Vagina (tissue), 2 donors: ENCODE measurements around the gene CTNND2. TPM values are rescaled to one million over a fixed set of nuclear protein-coding genes. Genes with fewer than 3 reads are reported as not detected.

Experiments used
- DNase-seq, 2 donors: peaks; one replicate each; pipeline ENCODE4 v3.0.0-alpha.2; 2017; ENCODE audit errors: extremely low spot score in 2 of 2
- H3K27ac ChIP-seq: fragments of 200-600 bp; sonication (generic); one replicate; pipeline ENCODE4 v1.5.1; 2019
- H3K27me3 ChIP-seq: fragments of 200-600 bp; sonication (generic); one replicate; pipeline ENCODE4 v1.5.1; 2019
- H3K36me3 ChIP-seq, 2 donors: fragments of 200-600 bp; sonication (generic); one replicate each; pipeline ENCODE4 v1.5.1; 2017 to 2019
- H3K4me1 ChIP-seq: fragments of 200-600 bp; sonication (generic); one replicate; pipeline ENCODE4 v1.5.1; 2019
- H3K4me3 ChIP-seq, 2 donors: fragments of 200-600 bp; sonication (generic); 1 replicate in 1 of 2; 2 replicates in 1 of 2; pipeline ENCODE4 v1.5.1; 2016 to 2019
- H3K9me3 ChIP-seq: fragments of 200-600 bp; sonication (generic); one replicate; pipeline ENCODE4 v1.5.1; 2019
- POLR2A ChIP-seq, 2 donors: fragments of 450-650 bp; IDR thresholded peaks; one replicate each; pipeline ENCODE4 v1.6.1; 2017; ENCODE audit warnings: antibody characterized with exemption in 2 of 2, mild to moderate bottlenecking in 2 of 2, moderate library complexity in 2 of 2
- POLR2AphosphoS5 ChIP-seq, 2 donors: sonication (generic); formaldehyde crosslinking; IDR thresholded peaks; one replicate each; pipeline ENCODE4 v1.9.0; 2017; ENCODE audit warnings: antibody characterized with exemption in 2 of 2, mild to moderate bottlenecking in 2 of 2, low read depth in 1 of 2; ENCODE audit not compliant: insufficient read depth in 1 of 2
- intact Hi-C: fragments of 100-400 bp; cut with DNase I; formaldehyde crosslinking; loops from one replicate; pipeline ENCODE4 v1.15.1; 2023
- total RNA-seq: library from RNA; depleted of rRNA; stranded (reverse); fragments of >200 nt; gene quantifications from one replicate; pipeline ENCODE4 v1.2.3, GENCODE V29; 2016
- TF ChIP-seq, protein P1 (sequence below), 3 experiments: fragments of 450-650 bp in 2 of 3; fragments of 200-600 bp in 1 of 3; sonication (generic) in 1 of 3; IDR thresholded peaks; one replicate each; pipeline ENCODE4 v1.5.1; 2017 to 2019; ENCODE audit warnings: antibody characterized with exemption in 3 of 3, mild to moderate bottlenecking in 2 of 3, moderate library complexity in 2 of 3

Gene CTNND2
- total RNA-seq, 1 donor from 2014 or later: 1.7 TPM

DNA sequence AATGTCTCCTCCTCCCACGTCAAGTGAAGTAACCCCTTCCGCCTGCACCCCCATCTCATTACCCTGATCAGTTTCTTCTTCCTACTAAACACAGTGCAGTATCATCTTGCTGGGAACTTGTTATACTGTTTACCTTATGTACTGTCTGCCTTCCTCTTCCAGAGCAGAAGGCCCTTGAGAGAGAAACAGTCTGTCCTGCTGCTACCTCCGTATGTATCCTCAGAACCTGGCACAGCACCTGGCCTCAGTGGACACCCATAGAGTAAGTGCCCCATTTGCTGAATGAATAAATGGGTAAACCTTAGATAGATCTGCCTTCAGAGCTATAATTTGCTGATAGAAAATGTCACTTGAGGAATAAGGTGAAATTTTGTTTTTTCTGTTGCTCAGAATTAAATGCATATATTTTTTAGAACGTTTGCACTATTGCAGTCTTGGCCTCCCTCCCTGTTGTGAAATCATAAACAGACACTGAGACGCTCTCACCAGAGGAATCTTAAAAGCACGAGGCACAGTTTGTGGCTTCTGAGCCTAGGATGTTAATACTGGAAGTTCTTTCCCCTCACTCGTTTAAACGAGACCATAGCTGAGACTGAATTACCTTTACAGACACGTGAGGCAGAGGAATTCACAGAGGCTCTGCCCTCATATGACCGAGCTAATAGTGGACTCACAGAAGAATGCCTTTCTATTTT lies 920.1 kb downstream of the CTNND2 start:
- H3K9me3 ChIP-seq: no peaks in the 10 kb centered on the region
- TF ChIP-seq, protein P1, sequence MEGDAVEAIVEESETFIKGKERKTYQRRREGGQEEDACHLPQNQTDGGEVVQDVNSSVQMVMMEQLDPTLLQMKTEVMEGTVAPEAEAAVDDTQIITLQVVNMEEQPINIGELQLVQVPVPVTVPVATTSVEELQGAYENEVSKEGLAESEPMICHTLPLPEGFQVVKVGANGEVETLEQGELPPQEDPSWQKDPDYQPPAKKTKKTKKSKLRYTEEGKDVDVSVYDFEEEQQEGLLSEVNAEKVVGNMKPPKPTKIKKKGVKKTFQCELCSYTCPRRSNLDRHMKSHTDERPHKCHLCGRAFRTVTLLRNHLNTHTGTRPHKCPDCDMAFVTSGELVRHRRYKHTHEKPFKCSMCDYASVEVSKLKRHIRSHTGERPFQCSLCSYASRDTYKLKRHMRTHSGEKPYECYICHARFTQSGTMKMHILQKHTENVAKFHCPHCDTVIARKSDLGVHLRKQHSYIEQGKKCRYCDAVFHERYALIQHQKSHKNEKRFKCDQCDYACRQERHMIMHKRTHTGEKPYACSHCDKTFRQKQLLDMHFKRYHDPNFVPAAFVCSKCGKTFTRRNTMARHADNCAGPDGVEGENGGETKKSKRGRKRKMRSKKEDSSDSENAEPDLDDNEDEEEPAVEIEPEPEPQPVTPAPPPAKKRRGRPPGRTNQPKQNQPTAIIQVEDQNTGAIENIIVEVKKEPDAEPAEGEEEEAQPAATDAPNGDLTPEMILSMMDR (IDR thresholded peaks at IDR 0.05): no peak
- TF ChIP-seq POLR2AphosphoS5 (IDR thresholded peaks at IDR 0.05; ENCODE audit: insufficient read depth in 1 of 2, low read depth in 1 of 2) (no peak), POLR2A (IDR thresholded peaks at IDR 0.05) (no peak)
- H3K4me3 ChIP-seq: no peak overlapping the region
- H3K27me3 ChIP-seq: no peaks in the 10 kb centered on the region
- intact Hi-C loops: no loop called here
- H3K36me3 ChIP-seq: no peaks in the 10 kb centered on the region
- H3K4me1 ChIP-seq: no peaks in the 10 kb centered on the region
- H3K27ac ChIP-seq: no peak overlapping the region
- no peak for DNase-seq

DNA sequence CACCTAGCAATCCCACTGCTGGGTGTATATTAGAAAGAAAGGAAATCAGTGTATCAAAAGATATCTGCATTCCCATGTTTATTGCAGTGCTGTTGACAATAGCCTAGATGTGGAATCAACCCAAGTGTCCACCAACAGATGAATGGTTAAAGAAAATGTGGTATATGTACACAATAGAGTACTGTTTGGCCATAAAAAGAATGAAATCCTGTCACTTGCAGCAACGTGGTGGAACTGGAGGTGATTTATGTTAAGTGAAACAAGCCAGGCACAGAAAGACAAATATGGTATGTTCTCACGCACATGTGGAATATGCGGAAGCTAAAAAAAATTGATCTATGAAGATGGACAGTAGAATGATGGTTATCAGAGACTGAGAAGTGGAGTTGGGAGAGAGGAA lies 921.6 kb downstream of the CTNND2 start:
- Histone ChIP-seq H3K27ac (no peak overlapping the region), H3K9me3 (no peaks in the 10 kb centered on the region), H3K4me3 (no peak overlapping the region), H3K27me3 (no peaks in the 10 kb centered on the region), H3K36me3 (no peaks in the 10 kb centered on the region), H3K4me1 (no peaks in the 10 kb centered on the region)
- TF ChIP-seq, protein P1 (IDR thresholded peaks at IDR 0.05): no peak
- no peak for TF ChIP-seq POLR2AphosphoS5 (IDR thresholded peaks at IDR 0.05; ENCODE audit: insufficient read depth in 1 of 2, low read depth in 1 of 2)
- TF ChIP-seq POLR2A (IDR thresholded peaks at IDR 0.05): no peak
- no peak for DNase-seq
- intact Hi-C loops: no loop called here

DNA sequence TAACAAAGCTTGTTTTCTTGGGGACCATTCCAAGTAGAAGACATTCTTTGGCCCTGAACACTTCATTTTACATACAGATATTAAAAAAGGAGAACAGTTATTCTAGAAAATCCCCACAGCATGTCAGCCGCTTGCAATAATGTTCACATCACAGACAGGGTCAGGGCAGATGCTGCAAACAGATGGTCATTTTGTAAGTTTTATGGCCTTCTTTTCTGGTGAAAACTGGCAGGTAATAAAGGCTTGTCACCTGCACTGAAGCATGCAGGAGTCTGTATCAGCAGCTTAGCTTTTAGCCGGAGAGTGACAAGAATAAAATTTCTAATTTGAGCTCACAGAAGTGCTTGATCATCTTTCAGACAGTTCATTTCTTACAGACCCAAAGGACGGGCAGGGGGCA lies 922.3 kb downstream of the CTNND2 start:
- no peaks in the 10 kb centered on the region for H3K36me3 ChIP-seq
- TF ChIP-seq POLR2A (IDR thresholded peaks at IDR 0.05): no peak
- TF ChIP-seq, protein P1 (IDR thresholded peaks at IDR 0.05): no peak
- TF ChIP-seq POLR2AphosphoS5 (IDR thresholded peaks at IDR 0.05; ENCODE audit: insufficient read depth in 1 of 2, low read depth in 1 of 2): no peak
- H3K27ac ChIP-seq: no peak overlapping the region
- H3K27me3 ChIP-seq: no peaks in the 10 kb centered on the region
- no peaks in the 10 kb centered on the region for H3K9me3 ChIP-seq
- no peak for DNase-seq
- no peaks in the 10 kb centered on the region for H3K4me1 ChIP-seq
- intact Hi-C loops: no loop called here
- no peak overlapping the region for H3K4me3 ChIP-seq

DNA sequence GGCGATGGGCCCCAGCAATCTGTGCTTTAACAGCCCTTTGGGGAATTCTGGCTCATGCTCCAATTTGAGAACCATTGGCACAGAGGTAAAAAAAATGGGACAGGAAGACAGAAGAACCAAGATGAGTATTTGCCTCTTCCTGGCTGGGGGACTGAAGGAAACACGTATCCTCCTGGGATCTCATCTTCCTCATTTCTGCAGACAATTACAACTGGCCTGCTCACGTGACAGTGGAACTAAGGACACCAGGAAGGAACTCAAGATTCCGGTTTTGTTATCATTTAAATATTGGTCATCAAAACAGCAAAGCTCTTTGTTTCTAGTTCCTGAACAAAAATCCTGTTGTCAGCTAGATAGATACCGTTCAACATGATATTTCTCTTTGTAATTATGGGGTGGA lies 927.2 kb downstream of the CTNND2 start:
- no peak for TF ChIP-seq POLR2AphosphoS5 (IDR thresholded peaks at IDR 0.05; ENCODE audit: insufficient read depth in 1 of 2, low read depth in 1 of 2)
- TF ChIP-seq POLR2A (IDR thresholded peaks at IDR 0.05): no peak
- TF ChIP-seq, protein P1 (IDR thresholded peaks at IDR 0.05): no peak
- no peak overlapping the region for H3K27ac ChIP-seq
- H3K4me1 ChIP-seq: no peaks in the 10 kb centered on the region
- no peak for DNase-seq
- H3K27me3 ChIP-seq: no peaks in the 10 kb centered on the region
- intact Hi-C loops: no loop called here
- no peaks in the 10 kb centered on the region for H3K9me3 ChIP-seq
- no peaks in the 10 kb centered on the region for H3K36me3 ChIP-seq
- no peak overlapping the region for H3K4me3 ChIP-seq

DNA sequence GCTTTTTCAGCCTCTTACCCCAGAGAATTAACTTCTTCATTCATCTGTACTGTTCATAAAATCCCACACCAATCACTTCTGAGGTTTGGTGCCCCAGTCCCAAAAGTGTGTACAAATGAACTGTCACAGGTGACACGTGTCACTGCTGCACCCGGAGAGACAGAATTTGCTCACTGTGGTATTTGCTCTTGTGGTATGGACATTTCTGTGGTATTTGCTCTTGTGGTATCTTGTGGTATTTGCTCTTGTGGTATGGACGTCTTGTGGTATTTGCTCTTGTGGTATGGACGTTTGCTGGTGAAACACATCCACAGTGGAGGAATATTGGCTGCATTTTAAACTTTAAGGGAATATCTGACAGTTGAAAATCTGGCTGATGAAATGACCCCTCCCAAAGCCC lies 928.3 kb downstream of the CTNND2 start:
- Histone ChIP-seq H3K4me1 (no peaks in the 10 kb centered on the region), H3K4me3 (no peak overlapping the region), H3K27me3 (no peaks in the 10 kb centered on the region), H3K9me3 (no peaks in the 10 kb centered on the region), H3K36me3 (no peaks in the 10 kb centered on the region), H3K27ac (no peak overlapping the region)
- TF ChIP-seq POLR2AphosphoS5 (IDR thresholded peaks at IDR 0.05; ENCODE audit: insufficient read depth in 1 of 2, low read depth in 1 of 2) (no peak), POLR2A (IDR thresholded peaks at IDR 0.05) (no peak)
- TF ChIP-seq, protein P1 (IDR thresholded peaks at IDR 0.05): no peak
- intact Hi-C loops: no loop called here
- DNase-seq: no peak
